HCT116 (cell line): ENCODE data around the gene SALL4. TPM values are rescaled to one million over a fixed set of nuclear protein-coding genes. Genes with fewer than 3 reads are reported as not detected.

Experiments
- ATAC-seq: fragments of 200-7000 bp; cut with Tn5 transposase; 2 replicates; pipeline ENCODE4 v1.9.1; 2020; ENCODE audit warnings: mild to moderate bottlenecking, moderate library complexity
- BruUV-seq: library from RNA; stranded (reverse); fragments of 400-500 nt; replicated peaks from 2 replicates; lab custom pipeline; 2021; lab: Mats Ljungman, UMichigan
- CTCF ChIA-PET: fragments of 300-600 bp; sonication (Branson Sonifier 250); formaldehyde crosslinking; loops from one replicate; lab custom pipeline; 2021; ENCODE audit warnings: antibody characterized with exemption; lab: Charles Lee
- POLR2A ChIA-PET: fragments of 300-600, 350-600 bp; sonication (Branson Sonifier 250); formaldehyde crosslinking; loops from one replicate; lab custom pipeline; 2021; ENCODE audit warnings: antibody characterized with exemption; lab: Charles Lee
- RAD21 ChIA-PET, 2 experiments: fragments of 300-600 bp; sonication (Branson Sonifier 250); formaldehyde crosslinking; loops; one replicate each; lab custom pipeline; 2023; ENCODE audit warnings: low total read pairs in 2 of 2; ENCODE audit not compliant: uncharacterized antibody in 2 of 2, unreplicated experiment in 2 of 2, low non-redundant PET in 1 of 2; lab: Charles Lee
- DNase-seq: peaks from one replicate; pipeline ENCODE4 v3.0.0-alpha.2; 2010; ENCODE audit warnings: low read depth, low spot score
- H2AFZ ChIP-seq: fragments of 200-600 bp; shearing (Covaris generic), sonication (generic); 2 replicates; pipeline ENCODE4 v1.6.1; 2017; ENCODE audit warnings: low read depth, mixed run types, mixed read lengths, antibody characterized with exemption, low read length; ENCODE audit not compliant: poor library complexity, severe bottlenecking
- H3K27ac ChIP-seq: 2 replicates; pipeline ENCODE4 v1.5.1; 2012; ENCODE audit warnings: low read depth, low read length
- H3K27me3 ChIP-seq: fragments of 200-600 bp; sonication (generic); 2 replicates; pipeline ENCODE4 v1.6.1; 2016; ENCODE audit warnings: mixed run types, low read length, mixed read lengths; ENCODE audit not compliant: insufficient read depth
- H3K36me3 ChIP-seq, 2 experiments: fragments of 200-500 bp in 1 of 2; fragments of 200-600 bp in 1 of 2; sonication (Bioruptor generic) in 1 of 2; sonication (generic) in 1 of 2; 2 replicates each; pipeline versions ENCODE4 v1.5.1 to v1.6.1; 2014 to 2016; ENCODE audit warnings: low read length in 2 of 2, inconsistent platforms in 1 of 2, mixed read lengths in 1 of 2, mixed run types in 1 of 2; ENCODE audit not compliant: insufficient read depth in 2 of 2, control insufficient read depth in 1 of 2
- H3K4me1 ChIP-seq, 2 experiments: fragments of 200-600 bp in 1 of 2; sonication (generic) in 1 of 2; 2 replicates each; pipeline versions ENCODE4 v1.5.1 to v1.6.1; 2012 to 2017; ENCODE audit warnings: low read length in 2 of 2, inconsistent platforms in 1 of 2, mild to moderate bottlenecking in 1 of 2, mixed read lengths in 1 of 2, mixed run types in 1 of 2, moderate library complexity in 1 of 2; ENCODE audit not compliant: insufficient read depth in 2 of 2, control insufficient read depth in 1 of 2
- H3K4me2 ChIP-seq: fragments of 200-600 bp; sonication (generic); 2 replicates; pipeline ENCODE4 v1.6.1; 2017; ENCODE audit warnings: mixed run types, low read length, mixed read lengths
- H3K4me3 ChIP-seq, 2 experiments: fragments of 200-600 bp in 1 of 2; sonication (generic) in 1 of 2; replicated peaks in 1 of 2; 2 replicates each; pipeline ENCODE4 v1.5.1; 2011 to 2016; ENCODE audit warnings: low read length in 2 of 2, control low read depth in 1 of 2, low read depth in 1 of 2, mild to moderate bottlenecking in 1 of 2, mixed read lengths in 1 of 2, mixed run types in 1 of 2
- H3K79me2 ChIP-seq: fragments of 200-600 bp; sonication (generic); 2 replicates; pipeline ENCODE4 v1.6.1; 2017; ENCODE audit warnings: mild to moderate bottlenecking, mixed run types, low read length, moderate library complexity, mixed read lengths; ENCODE audit not compliant: insufficient read depth
- H3K9ac ChIP-seq: fragments of 200-600 bp; sonication (generic); 2 replicates; pipeline ENCODE4 v1.6.1; 2016; ENCODE audit warnings: low read length, mixed read lengths
- H3K9me2 ChIP-seq: fragments of 200-600 bp; sonication (generic), shearing (Covaris generic); 2 replicates; pipeline ENCODE4 v1.6.1; 2017; ENCODE audit warnings: mixed run types, mild to moderate bottlenecking, moderate library complexity; ENCODE audit not compliant: insufficient read depth
- H3K9me3 ChIP-seq, 2 experiments: fragments of 200-500 bp in 1 of 2; fragments of 200-600 bp in 1 of 2; sonication (Bioruptor generic) in 1 of 2; sonication (generic) in 1 of 2; 2 replicates each; pipeline ENCODE4 v1.6.1; 2014 to 2017; ENCODE audit warnings: low read length in 2 of 2, mixed read lengths in 2 of 2, inconsistent platforms in 1 of 2, low read depth in 1 of 2, mild to moderate bottlenecking in 1 of 2, mixed run types in 1 of 2, moderate library complexity in 1 of 2; ENCODE audit not compliant: control insufficient read depth in 1 of 2, insufficient read depth in 1 of 2
- H4K20me1 ChIP-seq: fragments of 200-600 bp; sonication (generic), shearing (Covaris generic); 2 replicates; pipeline ENCODE4 v1.6.1; 2017; ENCODE audit warnings: mixed run types, mild to moderate bottlenecking, moderate library complexity; ENCODE audit not compliant: insufficient read depth
- CEBPB ChIP-seq: IDR thresholded peaks from 2 replicates; pipeline ENCODE4 v1.6.1; 2012; ENCODE audit warnings: low read depth
- EGR1 ChIP-seq: IDR thresholded peaks from 2 replicates; pipeline ENCODE4 v1.6.1; 2012; ENCODE audit warnings: low read depth
- ELF1 ChIP-seq: IDR thresholded peaks from 2 replicates; pipeline ENCODE4 v1.6.1; 2012; ENCODE audit warnings: low read depth, borderline replicate concordance
- EZH2 ChIP-seq: fragments of 200-600 bp; sonication (generic); IDR thresholded peaks from 2 replicates; pipeline ENCODE4 v1.6.1; 2017; ENCODE audit warnings: antibody characterized with exemption, mixed run types
- EZH2phosphoT487 ChIP-seq: fragments of 200-600 bp; IDR thresholded peaks from 2 replicates; pipeline ENCODE4 v1.6.1; 2018; ENCODE audit warnings: antibody characterized with exemption, borderline replicate concordance
- POLR2A ChIP-seq: IDR thresholded peaks from 2 replicates; pipeline ENCODE4 v1.7.0; 2011; ENCODE audit warnings: borderline replicate concordance; ENCODE audit not compliant: insufficient read depth, insufficient read length; ENCODE audit errors: extremely low read depth
- POLR2AphosphoS5 ChIP-seq: IDR thresholded peaks from 2 replicates; pipeline ENCODE4 v1.6.1; 2011; ENCODE audit warnings: mild to moderate bottlenecking, low read depth, low read length, moderate library complexity
- REST ChIP-seq: IDR thresholded peaks from 2 replicates; pipeline ENCODE4 v1.6.1; 2012; ENCODE audit warnings: low read depth
- SRF ChIP-seq: IDR thresholded peaks from 2 replicates; pipeline ENCODE4 v1.6.1; 2012; ENCODE audit warnings: low read depth
- TCF7L2 ChIP-seq: IDR thresholded peaks from 2 replicates; pipeline ENCODE4 v1.7.0; 2011; ENCODE audit warnings: borderline replicate concordance, inconsistent platforms; ENCODE audit not compliant: insufficient read depth, insufficient read length; ENCODE audit errors: extremely low read depth
- YY1 ChIP-seq: IDR thresholded peaks from 2 replicates; pipeline ENCODE4 v1.6.1; 2011; ENCODE audit warnings: low read length, low read depth, moderate library complexity, mild to moderate bottlenecking; ENCODE audit not compliant: insufficient replicate concordance; ENCODE audit errors: extremely low read depth
- ZFX ChIP-seq: fragments of 450-650 bp; IDR thresholded peaks from 2 replicates; pipeline ENCODE4 v1.6.1; 2017
- ZNF274 ChIP-seq: fragments of 200-500 bp; sonication (Bioruptor generic); IDR thresholded peaks from 2 replicates; pipeline ENCODE4 v1.6.1; 2014; ENCODE audit warnings: mild to moderate bottlenecking, low read depth, low read length, inconsistent platforms
- intact Hi-C: fragments of 100-400 bp; cut with micrococcal nuclease; formaldehyde crosslinking; loops from 2 replicates; pipeline ENCODE4 v1.10.0; 2022
- total RNA-seq: library from RNA; stranded (reverse); gene quantifications from one replicate; pipeline ENCODE4 v1.2.1, GENCODE V29; 2021; ENCODE audit not compliant: unreplicated experiment
- TF ChIP-seq, protein P1 (sequence below): IDR thresholded peaks from 2 replicates; pipeline ENCODE4 v1.6.1; 2011; ENCODE audit warnings: mild to moderate bottlenecking, low read length, moderate library complexity; ENCODE audit not compliant: insufficient replicate concordance; ENCODE audit errors: extremely low read depth
- TF ChIP-seq, protein P2 (sequence below): IDR thresholded peaks from 2 replicates; pipeline ENCODE4 v1.6.1; 2012

SALL4 gene
- total RNA-seq, 1 experiment from 2014 or later: 1.9 TPM

GRCh38 chr20:51848346-51848745 is 46.0 kb upstream of the SALL4 start:
- H2AFZ ChIP-seq: no peak overlapping the region
- H3K36me3 ChIP-seq: no peaks in the 10 kb centered on the region
- H3K9me3 ChIP-seq: no peaks in the 10 kb centered on the region
- ATAC-seq: no peak
- H3K79me2 ChIP-seq: no peaks in the 10 kb centered on the region
- H3K4me3 ChIP-seq: no peak overlapping the region
- no peaks in the 10 kb centered on the region for H3K27me3 ChIP-seq
- RAD21 ChIA-PET: no interaction called here
- no peak overlapping the region for H3K9ac ChIP-seq
- intact Hi-C loops: no loop called here
- POLR2A ChIA-PET: no interaction called here
- H3K4me2 ChIP-seq: no peak overlapping the region
- no TSS peak for BruUV-seq
- H3K27ac ChIP-seq: no peak overlapping the region
- TF ChIP-seq POLR2A (no peak), POLR2AphosphoS5 (no peak), TCF7L2 (no peak), CEBPB (no peak), REST (no peak), YY1 (no peak), ZFX (no peak), SRF (no peak), EGR1 (no peak), ELF1 (no peak), EZH2phosphoT487 (no peak), EZH2 (no peak), ZNF274 (no peak)
- TF ChIP-seq, protein P1, sequence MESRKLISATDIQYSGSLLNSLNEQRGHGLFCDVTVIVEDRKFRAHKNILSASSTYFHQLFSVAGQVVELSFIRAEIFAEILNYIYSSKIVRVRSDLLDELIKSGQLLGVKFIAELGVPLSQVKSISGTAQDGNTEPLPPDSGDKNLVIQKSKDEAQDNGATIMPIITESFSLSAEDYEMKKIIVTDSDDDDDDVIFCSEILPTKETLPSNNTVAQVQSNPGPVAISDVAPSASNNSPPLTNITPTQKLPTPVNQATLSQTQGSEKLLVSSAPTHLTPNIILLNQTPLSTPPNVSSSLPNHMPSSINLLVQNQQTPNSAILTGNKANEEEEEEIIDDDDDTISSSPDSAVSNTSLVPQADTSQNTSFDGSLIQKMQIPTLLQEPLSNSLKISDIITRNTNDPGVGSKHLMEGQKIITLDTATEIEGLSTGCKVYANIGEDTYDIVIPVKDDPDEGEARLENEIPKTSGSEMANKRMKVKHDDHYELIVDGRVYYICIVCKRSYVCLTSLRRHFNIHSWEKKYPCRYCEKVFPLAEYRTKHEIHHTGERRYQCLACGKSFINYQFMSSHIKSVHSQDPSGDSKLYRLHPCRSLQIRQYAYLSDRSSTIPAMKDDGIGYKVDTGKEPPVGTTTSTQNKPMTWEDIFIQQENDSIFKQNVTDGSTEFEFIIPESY: no peak
- TF ChIP-seq, protein P2, sequence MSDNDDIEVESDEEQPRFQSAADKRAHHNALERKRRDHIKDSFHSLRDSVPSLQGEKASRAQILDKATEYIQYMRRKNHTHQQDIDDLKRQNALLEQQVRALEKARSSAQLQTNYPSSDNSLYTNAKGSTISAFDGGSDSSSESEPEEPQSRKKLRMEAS: no peak
- no peaks in the 10 kb centered on the region for H3K9me2 ChIP-seq
- CTCF ChIA-PET: no interaction called here
- DNase-seq: no peak
- no peaks in the 10 kb centered on the region for H3K4me1 ChIP-seq
- H4K20me1 ChIP-seq: no peaks in the 10 kb centered on the region
